GM12878 (cell line): ENCODE results near the gene CUEDC1. TPM values are rescaled to one million over a fixed set of nuclear protein-coding genes. Genes with fewer than 3 reads are reported as not detected.

Experiments used
- ATAC-seq: fragments of 200-7000 bp; cut with Tn5 transposase; 3 replicates; pipeline ENCODE4 v1.9.1; 2020; ENCODE audit warnings: mild to moderate bottlenecking, moderate library complexity
- BruUV-seq: library from RNA; stranded (reverse); fragments of 400-500 nt; replicated peaks from 2 replicates; lab custom pipeline; 2021; lab: Mats Ljungman, UMichigan
- CTCF ChIA-PET: fragments of 300-600 bp; sonication (Branson Sonifier 250); formaldehyde crosslinking; extraction: SDS; loops from one replicate; lab custom pipeline; 2021; ENCODE audit warnings: inconsistent platforms; lab: Yijun Ruan, JAX
- POLR2A ChIA-PET: fragments of 350-600 bp; formaldehyde crosslinking; extraction: SDS; loops from one replicate; lab custom pipeline; 2021; ENCODE audit warnings: inconsistent platforms; lab: Charles Lee
- RAD21 ChIA-PET: fragments of 300-600 bp; sonication (Branson Sonifier 250); formaldehyde crosslinking; loops from one replicate; lab custom pipeline; 2023; ENCODE audit warnings: antibody characterized with exemption; ENCODE audit not compliant: unreplicated experiment; lab: Charles Lee
- SMC1A ChIA-PET: fragments of 300-600 bp; sonication (Branson Sonifier 250); formaldehyde crosslinking; loops from one replicate; lab custom pipeline; 2023; ENCODE audit not compliant: unreplicated experiment, uncharacterized antibody; lab: Charles Lee
- DNase-seq: peaks from one replicate; pipeline ENCODE4 v3.0.0-alpha.2; 2011; ENCODE audit warnings: low read depth, low spot score
- FAIRE-seq: peaks from 3 replicates; lab custom pipeline; 2011; peaks lifted over from hg19 to GRCh38; lab: Jason Lieb, UNC
- H2AFZ ChIP-seq: 2 replicates; pipeline ENCODE4 v1.6.0; 2011; ENCODE audit warnings: low read depth, low read length, control low read depth; ENCODE audit not compliant: control insufficient read depth
- H3K27ac ChIP-seq: 2 replicates; pipeline ENCODE4 v1.5.1; 2011; ENCODE audit warnings: control low read depth; ENCODE audit not compliant: control insufficient read depth, insufficient read depth
- H3K27me3 ChIP-seq, 2 experiments: replicated peaks in 1 of 2; 2 replicates each; pipeline versions ENCODE4 v1.6.0 to v1.6.1; 2011; ENCODE audit warnings: low read length in 1 of 2; ENCODE audit not compliant: control insufficient read depth in 2 of 2, insufficient read depth in 2 of 2
- H3K36me3 ChIP-seq, 2 experiments: 2 replicates each; pipeline ENCODE4 v1.5.1; 2011; ENCODE audit warnings: low read length in 1 of 2; ENCODE audit not compliant: control insufficient read depth in 2 of 2, insufficient read depth in 2 of 2
- H3K4me1 ChIP-seq: 2 replicates; pipeline ENCODE4 v1.6.1; 2011; ENCODE audit warnings: mild to moderate bottlenecking, low read length, moderate library complexity, mixed read lengths; ENCODE audit not compliant: control insufficient read depth, insufficient read depth
- H3K4me2 ChIP-seq: 2 replicates; pipeline ENCODE4 v1.6.0; 2011; ENCODE audit warnings: control low read depth; ENCODE audit not compliant: control insufficient read depth, insufficient read depth
- H3K4me3 ChIP-seq: fragments of 200-600 bp; sonication (generic); 2 replicates; pipeline ENCODE4 v1.5.1; 2016
- H3K79me2 ChIP-seq: 2 replicates; pipeline ENCODE4 v1.6.0; 2011; ENCODE audit warnings: low read length; ENCODE audit not compliant: control insufficient read depth, insufficient read depth
- H3K9ac ChIP-seq: 2 replicates; pipeline ENCODE4 v1.8.0; 2011; ENCODE audit warnings: low read length, control low read depth, mixed read lengths; ENCODE audit not compliant: control insufficient read depth, insufficient read depth
- H3K9me3 ChIP-seq: replicated peaks from 3 replicates; pipeline ENCODE4 v1.5.1; 2011; ENCODE audit warnings: mild to moderate bottlenecking, low read length; ENCODE audit not compliant: control insufficient read depth, insufficient read depth
- H4K20me1 ChIP-seq: 2 replicates; pipeline ENCODE4 v1.6.0; 2011; ENCODE audit not compliant: control insufficient read depth, insufficient read depth
- CEBPZ ChIP-seq: fragments of 150-350 bp; IDR thresholded peaks from 2 replicates; pipeline ENCODE4 v1.6.1; 2016; ENCODE audit warnings: low read depth, low read length
- RELB ChIP-seq: fragments of 450-650 bp; IDR thresholded peaks from 2 replicates; pipeline ENCODE4 v1.6.1; 2017; ENCODE audit warnings: low read depth, mild to moderate bottlenecking, moderate library complexity
- TCF3 ChIP-seq: IDR thresholded peaks from 2 replicates; pipeline ENCODE4 v1.6.1; 2012; ENCODE audit warnings: low read depth, mild to moderate bottlenecking, low read length, borderline replicate concordance; ENCODE audit not compliant: insufficient read depth
- WGBS: methylation state at CpG from one replicate; pipeline ENCODE4 v1.1.6; 2016; ENCODE audit warnings: low lambda C conversion rate; ENCODE audit not compliant: insufficient replicate concordance, insufficient coverage; ENCODE audit errors: missing lambda C conversion rate; 5-methylcytosine and 5-hydroxymethylcytosine counted together
- in situ Hi-C: fragments of 300-500 bp; cut with MboI; formaldehyde crosslinking; loops from 9 replicates; pipeline ENCODE4 v1.14.3; 2018; ENCODE audit warnings: mixed read lengths
- intact Hi-C: fragments of 100-400 bp; cut with micrococcal nuclease; formaldehyde crosslinking; loops from one replicate; pipeline ENCODE4 v1.14.2; 2022; ENCODE audit not compliant: unreplicated experiment
- polyA plus RNA-seq, 11 experiments: library from polyadenylated mRNA; depleted of rRNA in 4 of 11; unstranded in 6 of 11; stranded (reverse) in 5 of 11; fragments of >200 nt; fragmentation: Nextera tagmentation in 4 of 11; fragmentation: Illumina TruSeq in 1 of 11; extraction: Ambion mirVana in 4 of 11; extraction: Trizol in 1 of 11; gene quantifications; 1 replicate in 1 of 11; 2 replicates in 10 of 11; pipeline versions ENCODE4 v1.2.1 to v1.2.3, GENCODE V29; 2011 to 2016; ENCODE audit warnings: inconsistent platforms in 2 of 11, missing spikeins in 2 of 11, low read depth in 1 of 11
- total RNA-seq, 4 experiments: library from RNA; depleted of rRNA in 3 of 4; stranded (reverse); fragments of >200 nt in 3 of 4; fragmentation: Illumina TruSeq in 1 of 4; extraction: Trizol in 1 of 4; gene quantifications; 2 replicates each; pipeline versions ENCODE4 v1.2.1 to v1.2.3, GENCODE V29; 2013 to 2021

CUEDC1 gene
- total and polyA plus RNA-seq, 10 of the 15 experiments (the other 5 are each of a cell fraction or from before 2014, with no cell fraction given): 0.24 to 7.4 (median 1.8) TPM

GRCh38 chr17:57909551-57909950, 45.7 kb downstream of the CUEDC1 start:
- ChIA-PET CTCF (interaction anchor here (0.5 to 2.5 kb wide), 3 partner anchors 17 to 90 kb away, joined by 3 to 7 read pairs (median 3); no protein-coding TSS in a partner anchor), POLR2A (no interaction called here), RAD21 (no interaction called here), SMC1A (interaction anchor here (0.7 to 1.5 kb wide), 4 partner anchors 17 to 42 kb away, joined by 3 read pairs; no protein-coding TSS in a partner anchor)
- H3K4me3 ChIP-seq: no peak overlapping the region
- no peak overlapping the region for H2AFZ ChIP-seq
- no peak for DNase-seq
- no peaks in the 10 kb centered on the region; the same call in 2 of the 3 replicates for H3K9me3 ChIP-seq
- no peak overlapping the region for H3K4me2 ChIP-seq
- H3K27me3 ChIP-seq: no peaks in the 10 kb centered on the region
- intact Hi-C loops (no loop called here), in situ Hi-C loops (no loop called here)
- no peak for FAIRE-seq
- H4K20me1 ChIP-seq: no peaks in the 10 kb centered on the region
- 73% methylated on average over 5 of the region's 5 CpGs for WGBS
- no TSS peak for BruUV-seq
- no peaks in the 10 kb centered on the region for H3K36me3 ChIP-seq
- no peak overlapping the region for H3K27ac ChIP-seq
- H3K4me1 ChIP-seq: peaks cover 12% of the 10 kb centered on the region
- TF ChIP-seq CEBPZ (no peak), RELB (no peak), TCF3 (no peak)
- no peak for ATAC-seq
- H3K9ac ChIP-seq: no peak overlapping the region
- no peaks in the 10 kb centered on the region for H3K79me2 ChIP-seq
